Activated T-cell treated with anti-CD3 and anti-CD28 coated beads, Interleukin-2, amount 50 U/mL, for 48 hours (primary cell): ENCODE data around the gene TFB1M.
"Not testable (repeated sequence)": the region's sequence is repeated elsewhere in the genome, so short reads cannot be mapped to it uniquely, and the experiment has no call there.

Experiments used
- DNase-seq, 2 experiments: peaks; one replicate each; pipeline ENCODE4 v3.0.0-alpha.2; 2020

TFB1M gene

GRCh38 chr6:155232848-155233247 is 81.4 kb downstream of the TFB1M start:
- DNase-seq: no peak

GRCh38 chr6:155230975-155231374 is 83.3 kb downstream of the TFB1M start:
- DNase-seq: not testable (repeated sequence)

- DNase-seq: no peak
Measured at GRCh38 chr6:155228546-155229166, 85.6 kb downstream of the TFB1M start.

DNA sequence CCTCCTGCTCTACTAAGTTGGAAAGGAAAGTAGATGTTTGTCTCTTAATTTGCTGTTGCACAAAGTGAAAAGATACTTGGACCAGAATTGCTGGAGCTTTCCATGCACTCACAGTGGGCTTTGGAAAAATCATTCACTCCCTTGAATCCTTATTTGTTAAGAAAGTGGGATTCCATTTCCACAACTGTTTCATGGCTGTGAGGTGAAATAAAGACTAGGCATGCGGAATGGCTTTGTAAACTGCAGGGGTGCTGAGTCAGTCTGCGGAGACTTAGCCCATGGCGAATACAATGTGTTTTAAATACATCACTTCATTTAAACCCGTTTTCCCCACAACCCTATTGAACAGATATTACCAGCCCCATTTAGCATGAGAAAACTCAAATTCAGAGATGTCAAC is 87.2 kb downstream of the TFB1M start:
- no peak for DNase-seq

DNA sequence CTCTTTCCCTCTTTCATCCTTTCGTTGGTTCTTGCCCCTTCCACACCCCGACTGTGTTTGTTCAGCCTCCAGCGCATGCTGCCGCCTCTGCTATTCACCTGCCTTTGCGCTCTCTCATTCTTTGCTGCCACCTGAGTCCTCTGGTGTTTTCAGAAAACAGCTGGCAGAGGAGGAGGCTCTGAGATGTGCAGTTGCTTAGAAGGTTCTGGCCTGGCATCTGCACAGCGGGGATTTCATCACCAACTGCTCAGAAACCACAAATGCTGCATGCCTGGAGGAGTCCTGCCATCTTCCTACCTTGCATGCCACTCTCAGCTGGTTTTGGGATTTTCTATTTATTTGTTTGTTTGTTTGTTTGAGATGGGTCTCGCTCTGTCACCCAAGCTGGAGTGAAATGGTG is 89.7 kb downstream of the TFB1M start:
- DNase-seq: no peak

- DNase-seq: peak; percentile 63 to 64
Measured at GRCh38 chr6:155223646-155224451, 90.4 kb downstream of the TFB1M start.

DNA sequence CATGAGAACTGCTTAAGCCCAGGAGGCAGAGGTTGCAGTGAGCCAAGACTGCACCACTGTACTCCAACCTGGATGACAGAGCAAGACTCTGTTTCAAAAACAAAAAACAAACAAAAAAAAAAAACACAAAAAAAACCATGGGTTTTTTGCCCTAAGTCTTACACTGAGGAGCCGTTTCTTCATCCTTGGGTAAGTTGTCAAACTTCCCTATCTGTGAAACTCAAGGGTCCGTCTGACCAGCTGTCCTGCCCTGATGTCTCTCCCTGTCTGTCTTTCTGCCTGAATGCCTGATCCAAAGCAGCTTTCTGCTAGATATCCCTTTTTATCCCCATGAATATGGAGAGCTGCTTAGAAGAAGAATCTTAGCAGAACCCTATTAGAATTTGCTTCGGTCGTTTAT is 91.8 kb downstream of the TFB1M start:
- DNase-seq: no peak

DNA sequence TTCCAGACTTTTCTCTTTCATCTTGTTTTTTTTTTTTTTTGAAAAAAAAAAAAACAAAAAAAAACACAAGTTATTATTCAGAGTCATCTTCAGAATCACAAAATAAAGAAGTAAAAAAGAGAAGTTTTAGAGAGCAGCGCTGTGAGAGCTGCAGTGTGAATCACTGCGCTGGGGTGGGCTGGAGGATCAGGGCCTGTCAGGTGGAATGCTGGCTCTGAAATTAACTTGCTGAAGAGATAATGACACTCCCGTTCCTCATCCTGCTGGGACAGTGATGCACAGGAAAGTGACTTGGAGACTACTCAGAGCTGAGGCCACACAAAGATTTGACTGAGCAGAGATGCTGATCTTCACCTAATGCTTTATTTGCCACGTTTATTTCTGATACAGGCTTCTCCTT is 93.2 kb downstream of the TFB1M start:
- DNase-seq: no peak

- DNase-seq: no peak
Measured at GRCh38 chr6:155219858-155220301, 94.4 kb downstream of the TFB1M start.

DNA sequence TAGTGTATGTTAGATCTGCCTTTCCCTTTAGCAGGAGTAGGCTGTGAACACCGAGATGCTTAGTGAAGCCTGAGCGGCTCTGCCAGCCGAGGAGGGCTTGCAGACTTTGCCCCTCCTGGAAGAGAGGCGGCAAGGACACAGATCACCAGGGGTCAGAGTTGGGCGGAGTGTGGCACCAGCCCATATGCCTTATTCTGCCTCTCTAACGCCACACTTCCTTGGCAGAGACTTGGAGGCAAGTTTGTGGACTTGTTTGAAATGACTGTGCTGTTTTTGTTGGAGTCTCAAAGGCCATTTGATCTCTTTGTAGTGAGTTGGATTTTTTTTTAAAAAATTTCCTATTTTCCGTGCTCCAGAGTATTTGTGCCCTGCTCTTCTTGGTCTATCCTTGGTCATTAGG is 95.0 kb downstream of the TFB1M start:
- DNase-seq: no peak

DNA sequence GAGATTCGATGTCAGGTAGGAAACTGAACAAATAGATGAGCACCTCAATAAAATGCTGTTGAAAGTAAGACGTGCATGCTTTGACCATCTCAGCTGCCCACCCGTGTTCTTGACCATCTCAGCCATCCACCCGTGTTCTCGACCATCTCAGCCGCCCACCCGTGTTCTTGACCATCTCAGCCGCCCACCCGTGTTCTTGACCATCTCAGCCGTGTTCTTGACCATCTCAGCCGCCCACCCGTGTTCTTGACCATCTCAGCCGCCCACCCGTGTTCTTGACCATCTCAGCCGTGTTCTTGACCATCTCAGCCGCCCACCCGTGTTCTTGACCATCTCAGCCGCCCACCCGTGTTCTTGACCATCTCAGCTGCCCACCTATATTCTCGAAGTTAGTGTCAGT is 95.6 kb downstream of the TFB1M start:
- DNase-seq: not testable (repeated sequence)

DNA sequence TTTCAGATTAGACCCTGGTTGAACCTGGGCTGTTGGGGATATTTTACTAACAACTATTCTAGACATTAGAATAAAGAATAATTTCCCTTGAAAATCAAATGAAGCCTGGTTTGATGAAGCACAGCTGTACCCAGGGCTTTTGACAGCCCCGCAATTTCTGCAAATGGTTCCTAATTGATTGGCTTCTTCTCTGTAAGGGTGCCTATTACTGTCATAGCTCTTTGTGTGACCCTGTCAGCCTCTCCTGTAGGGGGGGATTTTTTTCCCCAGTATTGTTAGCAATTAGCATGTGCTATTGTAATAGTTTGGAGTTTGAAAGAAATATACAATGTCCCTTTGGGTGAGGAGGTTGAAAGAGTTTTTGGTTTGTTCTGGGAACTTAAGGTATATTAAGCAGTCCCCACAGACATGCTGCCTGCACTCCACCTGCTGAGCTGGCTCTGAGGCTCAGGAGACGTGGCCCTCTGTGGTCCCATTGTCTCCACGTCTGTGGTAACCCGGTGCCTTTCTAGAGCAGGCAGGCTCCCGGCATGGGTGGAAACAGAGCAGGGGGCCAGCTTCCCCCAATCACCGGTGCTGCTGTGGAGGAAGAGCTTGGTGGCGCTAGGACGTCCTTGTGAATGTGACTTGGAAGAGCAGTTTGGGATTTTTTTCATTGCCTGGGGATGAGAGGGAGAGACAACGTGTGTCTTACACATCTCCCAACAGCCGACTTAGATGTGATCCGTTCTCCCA is 97.8 kb downstream of the TFB1M start:
- DNase-seq: no peak

- no peak for DNase-seq
Measured at GRCh38 chr6:155215906-155216305, 98.4 kb downstream of the TFB1M start.

GRCh38 chr6:155213611-155214372 is 100.5 kb downstream of the TFB1M start:
- no peak for DNase-seq

GRCh38 chr6:155212616-155213380 is 101.5 kb downstream of the TFB1M start:
- DNase-seq: no peak

GRCh38 chr6:155212106-155212505 is 102.2 kb downstream of the TFB1M start:
- DNase-seq: no peak

- no peak for DNase-seq
Measured at GRCh38 chr6:155207223-155207622, 107.1 kb downstream of the TFB1M start.
